Caco-2 (cell line): ENCODE data around the gene DCAF4. TPM values are rescaled to one million over a fixed set of nuclear protein-coding genes. Genes with fewer than 3 reads are reported as not detected.

Source experiments
- BruUV-seq: library from RNA; stranded (reverse); fragments of 400-500 nt; replicated peaks from 2 replicates; lab custom pipeline; 2021; lab: Mats Ljungman, UMichigan
- CTCF ChIA-PET: fragments of 300-600 bp; sonication (Branson Sonifier 250); formaldehyde crosslinking; loops from one replicate; lab custom pipeline; 2022; ENCODE audit warnings: antibody characterized with exemption; lab: Charles Lee
- POLR2A ChIA-PET: fragments of 300-600 bp; sonication (Branson Sonifier 250); formaldehyde crosslinking; loops from one replicate; lab custom pipeline; 2022; ENCODE audit warnings: antibody characterized with exemption; lab: Charles Lee
- DNase-seq, 2 experiments: peaks; one replicate each; pipeline versions ENCODE4 v3.0.0 to v3.0.0-alpha.2; 2020 to 2022
- H3K27me3 ChIP-seq: replicated peaks from 2 replicates; pipeline ENCODE4 v1.6.0; 2011; ENCODE audit warnings: low read length; ENCODE audit not compliant: control insufficient read depth, insufficient read depth
- H3K36me3 ChIP-seq: 2 replicates; pipeline ENCODE4 v1.5.1; 2011; ENCODE audit warnings: low read length; ENCODE audit not compliant: control insufficient read depth, insufficient read depth
- H3K4me1 ChIP-seq: fragments of 250-450 bp; sonication (Bioruptor Pico); 2 replicates; pipeline ENCODE4 v1.5.1; 2020; ENCODE audit warnings: mild to moderate bottlenecking
- H3K4me3 ChIP-seq: 2 replicates; pipeline ENCODE4 v1.5.1; 2011; ENCODE audit warnings: low read depth, mild to moderate bottlenecking, control low read depth, low read length
- H3K9me3 ChIP-seq: fragments of 250-450 bp; sonication (Bioruptor Pico); 2 replicates; pipeline ENCODE4 v1.5.1; 2020; ENCODE audit warnings: mild to moderate bottlenecking, moderate library complexity
- H3K27ac Mint-ChIP-seq: one replicate; pipeline ENCODE4 v1.8.0; 2022; ENCODE audit warnings: mixed read lengths; ENCODE audit not compliant: unreplicated experiment
- H3K27me3 Mint-ChIP-seq: one replicate; pipeline ENCODE4 v1.8.0; 2022; ENCODE audit warnings: mixed read lengths; ENCODE audit not compliant: insufficient read depth, unreplicated experiment
- H3K36me3 Mint-ChIP-seq: one replicate; pipeline ENCODE4 v1.8.0; 2022; ENCODE audit warnings: mild to moderate bottlenecking, mixed read lengths; ENCODE audit not compliant: insufficient read depth, unreplicated experiment
- H3K4me1 Mint-ChIP-seq: one replicate; pipeline ENCODE4 v1.8.0; 2022; ENCODE audit warnings: low read depth, mixed read lengths; ENCODE audit not compliant: unreplicated experiment
- H3K4me3 Mint-ChIP-seq: one replicate; pipeline ENCODE4 v1.8.0; 2022; ENCODE audit warnings: mild to moderate bottlenecking, moderate library complexity, mixed read lengths; ENCODE audit not compliant: unreplicated experiment
- H3K9me3 Mint-ChIP-seq: one replicate; pipeline ENCODE4 v1.8.0; 2022; ENCODE audit warnings: mixed read lengths; ENCODE audit not compliant: unreplicated experiment
- CTCF ChIP-seq, 2 experiments: fragments of 200-600 bp in 1 of 2; IDR thresholded peaks; 1 replicate in 1 of 2; 2 replicates in 1 of 2; pipeline versions ENCODE4 v1.5.1 to v1.8.0; 2011 to 2022; ENCODE audit warnings: antibody characterized with exemption in 1 of 2, control low read depth in 1 of 2, inconsistent platforms in 1 of 2, low read depth in 1 of 2, low read length in 1 of 2, mild to moderate bottlenecking in 1 of 2, moderate library complexity in 1 of 2; ENCODE audit not compliant: insufficient read depth in 1 of 2, severe bottlenecking in 1 of 2, unreplicated experiment in 1 of 2
- intact Hi-C: fragments of 100-400 bp; cut with micrococcal nuclease; formaldehyde crosslinking; loops from one replicate; pipeline ENCODE4 v1.10.0; 2022; ENCODE audit not compliant: unreplicated experiment
- total RNA-seq: library from RNA; stranded (reverse); gene quantifications from 2 replicates; pipeline ENCODE4 v1.2.3, GENCODE V29; 2022

The DCAF4 gene
- total RNA-seq, 1 experiment from 2014 or later, result 21.1 TPM

GRCh38 chr14:72982146-72982708 is 56.0 kb downstream of the DCAF4 start:
- Mint-ChIP-seq H3K4me1 (no peaks in the 10 kb centered on the region), H3K27me3 (no peaks in the 10 kb centered on the region), H3K4me3 (no peak overlapping the region), H3K36me3 (peaks cover 17% of the 10 kb centered on the region), H3K9me3 (no peaks in the 10 kb centered on the region), H3K27ac (no peak overlapping the region)
- ChIA-PET CTCF (interaction anchor here (0.7 kb wide), 1 partner anchor 24 kb away, joined by 3 read pairs; no protein-coding TSS in a partner anchor), POLR2A (no interaction called here)
- TF ChIP-seq CTCF (IDR thresholded peaks at IDR 0.05; ENCODE audit: insufficient read depth in 1 of 2, low read depth in 1 of 2, low read length in 1 of 2, severe bottlenecking in 1 of 2, unreplicated experiment in 1 of 2), result no peak
- intact Hi-C loops, result no loop called here
- no TSS peak for BruUV-seq
- H3K36me3 ChIP-seq, result no peaks in the 10 kb centered on the region; the same call in 1 of the 2 replicates
- no peaks in the 10 kb centered on the region for H3K27me3 ChIP-seq
- no peaks in the 10 kb centered on the region for H3K4me1 ChIP-seq
- DNase-seq, result no peak
- H3K9me3 ChIP-seq, result no peaks in the 10 kb centered on the region
- no peak overlapping the region for H3K4me3 ChIP-seq

- H3K36me3 ChIP-seq, result no peaks in the 10 kb centered on the region; the same call in 1 of the 2 replicates
- CTCF ChIA-PET, result no interaction called here
Observed at GRCh38 chr14:72986214-72986613, 60.0 kb downstream of the DCAF4 start.

GRCh38 chr14:72986857-72987256 is 60.6 kb downstream of the DCAF4 start:
- CTCF ChIA-PET, result no interaction called here
- intact Hi-C loops, result no loop called here
- no peak for TF ChIP-seq CTCF (IDR thresholded peaks at IDR 0.05; ENCODE audit: insufficient read depth in 1 of 2, low read depth in 1 of 2, low read length in 1 of 2, severe bottlenecking in 1 of 2, unreplicated experiment in 1 of 2)

More at GRCh38 chr14:72986214-72986613, 60.0 kb downstream of the DCAF4 start:
- no peak for TF ChIP-seq CTCF (IDR thresholded peaks at IDR 0.05; ENCODE audit: insufficient read depth in 1 of 2, low read depth in 1 of 2, low read length in 1 of 2, severe bottlenecking in 1 of 2, unreplicated experiment in 1 of 2)
- Histone ChIP-seq H3K4me3 (no peak overlapping the region), H3K27me3 (no peaks in the 10 kb centered on the region), H3K4me1 (no peaks in the 10 kb centered on the region), H3K9me3 (no peaks in the 10 kb centered on the region)
- intact Hi-C loops, result no loop called here
- no peak for DNase-seq
- H3K36me3 Mint-ChIP-seq, result peaks cover 15% of the 10 kb centered on the region
- no peak overlapping the region for H3K4me3 Mint-ChIP-seq
- H3K9me3 Mint-ChIP-seq, result no peaks in the 10 kb centered on the region
- POLR2A ChIA-PET, result no interaction called here
- BruUV-seq, result no TSS peak
- H3K4me1 Mint-ChIP-seq, result no peaks in the 10 kb centered on the region
- no peaks in the 10 kb centered on the region for H3K27me3 Mint-ChIP-seq
- H3K27ac Mint-ChIP-seq, result no peak overlapping the region

More at GRCh38 chr14:72986857-72987256, 60.6 kb downstream of the DCAF4 start:
- no peak for DNase-seq
- Histone ChIP-seq H3K4me1 (no peaks in the 10 kb centered on the region), H3K9me3 (no peaks in the 10 kb centered on the region), H3K4me3 (no peak overlapping the region), H3K36me3 (no peaks in the 10 kb centered on the region; the same call in 1 of the 2 replicates), H3K27me3 (no peaks in the 10 kb centered on the region)
- Mint-ChIP-seq H3K36me3 (peaks cover 17% of the 10 kb centered on the region), H3K27ac (no peak overlapping the region), H3K4me1 (no peaks in the 10 kb centered on the region), H3K27me3 (no peaks in the 10 kb centered on the region), H3K4me3 (no peak overlapping the region), H3K9me3 (no peaks in the 10 kb centered on the region)
- POLR2A ChIA-PET, result no interaction called here
- BruUV-seq, result no TSS peak
